Keratinocyte (primary cell): ENCODE measurements around the gene SPP2. TPM values are rescaled to one million over a fixed set of nuclear protein-coding genes. Genes with fewer than 3 reads are reported as not detected.

Experiments
- DNase-seq: peaks from one replicate; pipeline ENCODE4 v3.0.0-alpha.2; 2011; ENCODE audit warnings: low read depth, missing footprints, low spot score
- FAIRE-seq: peaks from 2 replicates; lab custom pipeline; 2011; peaks lifted over from hg19 to GRCh38; lab: Jason Lieb, UNC
- H2AFZ ChIP-seq: 2 replicates; pipeline ENCODE4 v1.6.0; 2012; ENCODE audit warnings: low read length, control low read depth, inconsistent platforms; ENCODE audit not compliant: control insufficient read depth
- H3K27ac ChIP-seq: 2 replicates; pipeline ENCODE4 v1.5.1; 2011; ENCODE audit warnings: low read length; ENCODE audit not compliant: control insufficient read depth, insufficient read depth
- H3K27me3 ChIP-seq: 3 replicates; pipeline ENCODE4 v1.6.0; 2011; ENCODE audit warnings: low read length; ENCODE audit not compliant: control insufficient read depth, insufficient read depth; ENCODE audit errors: extremely low read depth
- H3K36me3 ChIP-seq, 2 experiments: 2 replicates in 1 of 2; 3 replicates in 1 of 2; pipeline ENCODE4 v1.5.1; 2011; ENCODE audit warnings: low read length in 2 of 2, mild to moderate bottlenecking in 1 of 2; ENCODE audit not compliant: control insufficient read depth in 2 of 2, insufficient read depth in 2 of 2; ENCODE audit errors: extremely low read depth in 1 of 2
- H3K4me1 ChIP-seq: 3 replicates; pipeline ENCODE4 v1.5.1; 2011; ENCODE audit warnings: low read length; ENCODE audit not compliant: control insufficient read depth, insufficient read depth; ENCODE audit errors: extremely low read depth
- H3K4me2 ChIP-seq: 3 replicates; pipeline ENCODE4 v1.6.0; 2011; ENCODE audit warnings: low read depth, low read length; ENCODE audit not compliant: control insufficient read depth, insufficient read depth; ENCODE audit errors: extremely low read depth
- H3K4me3 ChIP-seq, 3 experiments: fragments of 200-600 bp in 1 of 3; sonication (generic) in 1 of 3; 2 replicates in 2 of 3; 3 replicates in 1 of 3; pipeline ENCODE4 v1.5.1; 2011 to 2016; ENCODE audit warnings: low read length in 3 of 3, mild to moderate bottlenecking in 3 of 3, control low read depth in 2 of 3, inconsistent platforms in 1 of 3, low read depth in 1 of 3, mixed read lengths in 1 of 3, mixed run types in 1 of 3, moderate library complexity in 1 of 3; ENCODE audit not compliant: control insufficient read depth in 2 of 3, insufficient read depth in 2 of 3; ENCODE audit errors: extremely low read depth in 1 of 3
- H3K79me2 ChIP-seq: 2 replicates; pipeline ENCODE4 v1.6.0; 2012; ENCODE audit warnings: low read length; ENCODE audit not compliant: control insufficient read depth, insufficient read depth
- H3K9ac ChIP-seq: 3 replicates; pipeline ENCODE4 v1.6.0; 2011; ENCODE audit warnings: low read length; ENCODE audit not compliant: control insufficient read depth, insufficient read depth; ENCODE audit errors: extremely low read depth
- H3K9me1 ChIP-seq: 3 replicates; pipeline ENCODE4 v1.6.0; 2011; ENCODE audit warnings: low read length; ENCODE audit not compliant: control insufficient read depth, insufficient read depth; ENCODE audit errors: extremely low read depth
- H3K9me3 ChIP-seq: 2 replicates; pipeline ENCODE4 v1.5.1; 2012; ENCODE audit warnings: low read depth, low read length; ENCODE audit not compliant: control insufficient read depth
- H4K20me1 ChIP-seq: 3 replicates; pipeline ENCODE4 v1.6.0; 2011; ENCODE audit warnings: low read length; ENCODE audit not compliant: control insufficient read depth, insufficient read depth; ENCODE audit errors: extremely low read depth
- EZH2 ChIP-seq: IDR thresholded peaks from one replicate; pipeline ENCODE4 v1.6.1; 2012; ENCODE audit warnings: inconsistent platforms, mild to moderate bottlenecking, low read length, moderate library complexity
- dilution Hi-C: fragments of 300-500 bp; cut with MboI; formaldehyde crosslinking; loops from one replicate; pipeline ENCODE4 v1.7.0; 2020; ENCODE audit warnings: low sequenced_read_pairs; ENCODE audit not compliant: extremely low pct_ligation_motif_present
- polyA plus RNA-seq, 5 experiments: library from polyadenylated mRNA; depleted of rRNA in 3 of 5; stranded (reverse) in 3 of 5; stranded (forward) in 1 of 5; unstranded in 1 of 5; fragments of >200 nt; gene quantifications; 1 replicate in 1 of 5; 2 replicates in 3 of 5; 3 replicates in 1 of 5; pipeline versions ENCODE4 v1.2.1 to v1.2.3, GENCODE V29; 2011 to 2012; ENCODE audit warnings: missing spikeins in 2 of 5, low read depth in 1 of 5, low replicate concordance in 1 of 5
- TF ChIP-seq, protein P1 (sequence below), 3 experiments: IDR thresholded peaks in 1 of 3; conservative IDR thresholded peaks in 1 of 3; optimal IDR thresholded peaks in 1 of 3; 2 replicates in 2 of 3; 3 replicates in 1 of 3; pipeline versions ENCODE3 to v1.5.1; 2011; ENCODE audit warnings: low read length in 3 of 3, mild to moderate bottlenecking in 3 of 3, moderate library complexity in 2 of 3, control low read depth in 1 of 3, inconsistent platforms in 1 of 3; ENCODE audit not compliant: insufficient read depth in 2 of 3; ENCODE audit errors: extremely low read depth in 1 of 3

SPP2 gene
- polyA plus RNA-seq, 1 donor (not counting 4 experiments of a cell fraction or from before 2014, with no cell fraction given), result 0.13 TPM

- H3K27ac ChIP-seq, result no peak overlapping the region
- TF ChIP-seq, protein P1, sequence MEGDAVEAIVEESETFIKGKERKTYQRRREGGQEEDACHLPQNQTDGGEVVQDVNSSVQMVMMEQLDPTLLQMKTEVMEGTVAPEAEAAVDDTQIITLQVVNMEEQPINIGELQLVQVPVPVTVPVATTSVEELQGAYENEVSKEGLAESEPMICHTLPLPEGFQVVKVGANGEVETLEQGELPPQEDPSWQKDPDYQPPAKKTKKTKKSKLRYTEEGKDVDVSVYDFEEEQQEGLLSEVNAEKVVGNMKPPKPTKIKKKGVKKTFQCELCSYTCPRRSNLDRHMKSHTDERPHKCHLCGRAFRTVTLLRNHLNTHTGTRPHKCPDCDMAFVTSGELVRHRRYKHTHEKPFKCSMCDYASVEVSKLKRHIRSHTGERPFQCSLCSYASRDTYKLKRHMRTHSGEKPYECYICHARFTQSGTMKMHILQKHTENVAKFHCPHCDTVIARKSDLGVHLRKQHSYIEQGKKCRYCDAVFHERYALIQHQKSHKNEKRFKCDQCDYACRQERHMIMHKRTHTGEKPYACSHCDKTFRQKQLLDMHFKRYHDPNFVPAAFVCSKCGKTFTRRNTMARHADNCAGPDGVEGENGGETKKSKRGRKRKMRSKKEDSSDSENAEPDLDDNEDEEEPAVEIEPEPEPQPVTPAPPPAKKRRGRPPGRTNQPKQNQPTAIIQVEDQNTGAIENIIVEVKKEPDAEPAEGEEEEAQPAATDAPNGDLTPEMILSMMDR (optimal IDR thresholded peaks at IDR 0.05 in 1 of 3, IDR thresholded peaks at IDR 0.05 in 1 of 3, conservative IDR thresholded peaks at IDR 0.05 in 1 of 3; ENCODE audit: extremely low read depth in 1 of 3, insufficient read depth in 2 of 3, low read length in 3 of 3), result no peak
- TF ChIP-seq EZH2, result no peak
- DNase-seq (no peak), FAIRE-seq (no peak)
- no peaks in the 10 kb centered on the region for H3K79me2 ChIP-seq
- no peak overlapping the region for H3K4me2 ChIP-seq
- H2AFZ ChIP-seq, result no peak overlapping the region
- H3K9ac ChIP-seq, result no peak overlapping the region
- H3K4me1 ChIP-seq, result no peaks in the 10 kb centered on the region
- H3K9me3 ChIP-seq, result no peaks in the 10 kb centered on the region
- no peak overlapping the region for H3K4me3 ChIP-seq
- dilution Hi-C loops, result no loop called here
- no peaks in the 10 kb centered on the region for H3K36me3 ChIP-seq
- no peaks in the 10 kb centered on the region for H3K9me1 ChIP-seq
- no peaks in the 10 kb centered on the region for H4K20me1 ChIP-seq
- no peaks in the 10 kb centered on the region for H3K27me3 ChIP-seq
These were observed 9.7 kb downstream of the SPP2 start for GRCh38 chr2:234060236-234060635.

DNA sequence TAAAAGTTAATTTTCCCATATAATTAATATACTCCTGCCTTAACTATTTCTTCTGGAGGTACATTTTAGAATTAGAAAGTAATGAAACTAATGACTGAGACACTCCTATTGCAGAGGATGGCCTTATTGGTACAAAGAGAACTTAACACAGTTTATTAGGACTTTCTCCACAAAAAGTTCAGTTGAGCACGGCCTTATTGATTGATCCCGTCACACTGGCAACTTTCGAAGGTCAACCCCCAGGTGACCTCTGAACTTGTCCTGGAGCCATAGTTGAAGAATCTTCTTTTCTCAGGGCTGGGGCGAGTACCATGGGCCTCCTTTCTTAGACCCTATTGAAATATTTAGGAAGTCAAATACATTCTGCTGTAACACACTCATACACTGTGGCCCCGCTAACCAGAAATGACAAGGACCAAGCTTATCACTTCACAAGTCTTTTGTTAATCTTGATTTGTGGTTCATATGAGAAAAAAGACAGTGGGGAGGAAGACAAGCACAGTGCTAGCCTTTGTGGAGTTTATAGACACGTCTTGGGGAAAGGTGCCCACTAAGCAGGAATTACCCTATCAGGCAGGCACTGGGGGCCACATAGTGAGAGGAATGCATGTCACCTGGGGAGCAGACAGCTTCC is 11.2 kb downstream of the SPP2 start:
- Histone ChIP-seq H3K9me3 (no peaks in the 10 kb centered on the region), H3K9ac (no peak overlapping the region), H2AFZ (no peak overlapping the region), H3K36me3 (no peaks in the 10 kb centered on the region), H3K4me1 (no peaks in the 10 kb centered on the region), H3K27ac (no peak overlapping the region), H3K4me2 (no peak overlapping the region), H3K27me3 (no peaks in the 10 kb centered on the region), H3K4me3 (no peak overlapping the region), H4K20me1 (no peaks in the 10 kb centered on the region), H3K9me1 (no peaks in the 10 kb centered on the region), H3K79me2 (no peaks in the 10 kb centered on the region)
- DNase-seq, result no peak
- FAIRE-seq, result no peak
- dilution Hi-C loops, result no loop called here
- TF ChIP-seq EZH2, result no peak
- TF ChIP-seq, protein P1 (optimal IDR thresholded peaks at IDR 0.05 in 1 of 3, IDR thresholded peaks at IDR 0.05 in 1 of 3, conservative IDR thresholded peaks at IDR 0.05 in 1 of 3; ENCODE audit: extremely low read depth in 1 of 3, insufficient read depth in 2 of 3, low read length in 3 of 3), result no peak
